Left cardiac atrium (tissue), 2 donors: Measurements from ENCODE around the gene TPCN2. TPM values are rescaled to one million over a fixed set of nuclear protein-coding genes. Genes with fewer than 3 reads are reported as not detected.

Experiments used
- microRNA-seq, 2 donors: library from miRNA; unstranded; fragments of <30 nt; microRNA quantifications; one replicate each; pipeline ENCODE4 v1.2.0, GENCODE V29; 2020
- total RNA-seq, 2 donors: library from RNA; stranded (reverse); fragmentation: NEBNext Ultra II Directional; extraction: Animal tissue kit (Norgen Biotek cat#: 25700); gene quantifications; one replicate each; pipeline ENCODE4 v1.2.1, GENCODE V29; 2021
- donor health status: DM: no; HTN: yes; CAD: no; lungs with severe emphysema.
- donor health status: DM: yes; HTN: yes; CAD: no.

TPCN2 gene
- total RNA-seq, 2 donors from 2014 or later, result 7.3 to 9.7 TPM

Small RNA genes within 50 kb of the gene (microRNA-seq; reads per million reads assigned to microRNA genes)
- 0.27 to 1.0 reads per million in 2 donors for gene MIR3164

Other genes with a start within 250 kb of the TPCN2 start
- gene CPT1A, start 207.0 kb upstream of the TPCN2 start, total RNA-seq, result 10 to 100 TPM; 56.6 to 63.5 TPM
- 10 to 100 TPM; 76.0 to 89.7 TPM for gene MRPL21, start 145.1 kb upstream of the TPCN2 start, total RNA-seq
- 1 to 10 TPM; 8.2 to 9.0 TPM for gene IGHMBP2, start 145.0 kb upstream of the TPCN2 start, total RNA-seq
- not detected for gene MRGPRD, start 67.9 kb upstream of the TPCN2 start, total RNA-seq
- gene MRGPRF, start 35.7 kb upstream of the TPCN2 start, total RNA-seq, result 10 to 100 TPM; 12.4 to 13.3 TPM
- under 1 TPM in 1 of 2 donors, not detected in 1; 0.18 TPM for gene SMIM38, start 107.0 kb downstream of the TPCN2 start, total RNA-seq
- 1 to 10 TPM in 1 of 2 donors, under 1 TPM in 1; 0.16 to 2.9 TPM for gene MYEOV, start 245.2 kb downstream of the TPCN2 start, total RNA-seq